Activated CD4-positive, alpha-beta T cell treated with anti-CD3 and anti-CD28 coated beads, Interleukin-2, amount 10 ng/mL, durations not matched to agents 7 days and 5 days (primary cell): ENCODE data around the gene SMG5. TPM values are rescaled to one million over a fixed set of nuclear protein-coding genes. Genes with fewer than 3 reads are reported as not detected.

ENCODE experiments used
- CTCF ChIA-PET: fragments of 350-600 bp; sonication (Branson Sonifier 250); formaldehyde crosslinking; loops from one replicate; lab custom pipeline; 2021; ENCODE audit warnings: antibody characterized with exemption; lab: Charles Lee
- POLR2A ChIA-PET: fragments of 350-600 bp; sonication (Branson Sonifier 250); formaldehyde crosslinking; loops from one replicate; lab custom pipeline; 2021; ENCODE audit warnings: antibody characterized with exemption; lab: Charles Lee
- DNase-seq: peaks from one replicate; pipeline ENCODE4 v3.0.0-alpha.2; 2020
- H3K27ac Mint-ChIP-seq: one replicate; pipeline ENCODE4 v1.8.0; 2021; ENCODE audit warnings: mild to moderate bottlenecking, moderate library complexity, mixed read lengths
- H3K27me3 Mint-ChIP-seq: one replicate; pipeline ENCODE4 v1.8.0; 2021; ENCODE audit warnings: mixed read lengths
- H3K36me3 Mint-ChIP-seq: one replicate; pipeline ENCODE4 v1.8.0; 2021; ENCODE audit warnings: low read depth, mixed read lengths
- H3K4me1 Mint-ChIP-seq: one replicate; pipeline ENCODE4 v1.8.0; 2021; ENCODE audit warnings: mixed read lengths
- H3K4me3 Mint-ChIP-seq: one replicate; pipeline ENCODE4 v1.8.0; 2021; ENCODE audit warnings: mild to moderate bottlenecking, moderate library complexity, mixed read lengths
- H3K9me3 Mint-ChIP-seq: one replicate; pipeline ENCODE4 v1.8.0; 2021; ENCODE audit warnings: mixed read lengths
- total RNA-seq, 2 experiments: library from RNA; stranded (reverse); gene quantifications; one replicate each; pipeline ENCODE4 v1.2.3, GENCODE V29; 2021

Gene SMG5
- total RNA-seq, 2 experiments from 2014 or later = 68.0 to 68.1 TPM

DNA sequence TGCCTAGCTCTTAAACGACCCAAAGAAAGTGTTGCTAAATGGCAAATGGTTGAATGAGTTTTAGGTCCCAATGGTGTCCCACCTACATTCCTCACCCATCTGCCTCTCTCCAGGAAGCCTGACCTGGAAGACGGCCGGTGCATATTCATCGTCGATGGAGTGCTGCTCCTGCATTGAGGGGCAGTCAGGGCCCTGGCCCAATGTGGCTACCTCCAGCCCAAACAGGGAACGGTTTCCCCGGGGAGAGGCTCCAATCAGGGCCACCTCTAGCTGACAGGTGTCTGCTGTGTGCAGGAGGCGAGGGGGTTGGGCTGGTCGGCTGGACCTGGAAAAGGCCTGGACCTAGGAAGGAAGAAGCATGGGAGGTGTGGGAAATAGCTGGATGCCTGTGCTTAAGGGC, 11.3 kb upstream of the SMG5 start:
- peaks cover 9% of the 10 kb centered on the region for H3K36me3 Mint-ChIP-seq
- H3K27ac Mint-ChIP-seq = no peak overlapping the region
- peak overlapping the region; percentile 13 for H3K4me3 Mint-ChIP-seq
- H3K27me3 Mint-ChIP-seq = no peaks in the 10 kb centered on the region
- no peak for DNase-seq
- H3K4me1 Mint-ChIP-seq = peaks cover 20% of the 10 kb centered on the region
- CTCF ChIA-PET = interaction anchor here (1.0 to 1.3 kb wide), 2 partner anchors 11 to 13 kb away, joined by 3 to 7 read pairs; partner anchors contain the start of genes SMG5 and TMEM79
- no peaks in the 10 kb centered on the region for H3K9me3 Mint-ChIP-seq
- POLR2A ChIA-PET = no interaction called here

DNA sequence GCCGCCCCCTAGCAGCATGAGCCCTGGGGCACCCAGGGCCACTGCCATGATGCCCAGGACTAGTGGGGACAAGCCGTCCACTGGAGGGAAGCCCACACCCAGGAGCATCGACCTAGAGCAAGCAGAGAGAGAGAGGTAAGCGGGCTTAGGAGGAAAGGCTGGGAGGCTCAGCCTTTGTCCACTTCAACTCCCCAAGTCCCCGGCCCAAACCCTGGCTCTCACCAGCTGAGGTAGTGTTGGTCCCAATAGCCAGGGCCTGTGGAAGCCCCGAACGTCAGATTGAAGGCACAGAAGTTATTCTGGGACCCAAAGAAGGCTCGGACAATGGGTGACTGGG, 10.4 kb upstream of the SMG5 start:
- POLR2A ChIA-PET = no interaction called here
- DNase-seq = no peak
- Mint-ChIP-seq H3K4me1 (peaks cover 20% of the 10 kb centered on the region), H3K9me3 (no peaks in the 10 kb centered on the region), H3K4me3 (no peak overlapping the region), H3K27me3 (no peaks in the 10 kb centered on the region), H3K27ac (no peak overlapping the region), H3K36me3 (peaks cover 11% of the 10 kb centered on the region)
- CTCF ChIA-PET = interaction anchor here (1.3 kb wide), 1 partner anchor 10 kb away, joined by 7 read pairs; the partner anchor contains the start of genes SMG5 and TMEM79

DNA sequence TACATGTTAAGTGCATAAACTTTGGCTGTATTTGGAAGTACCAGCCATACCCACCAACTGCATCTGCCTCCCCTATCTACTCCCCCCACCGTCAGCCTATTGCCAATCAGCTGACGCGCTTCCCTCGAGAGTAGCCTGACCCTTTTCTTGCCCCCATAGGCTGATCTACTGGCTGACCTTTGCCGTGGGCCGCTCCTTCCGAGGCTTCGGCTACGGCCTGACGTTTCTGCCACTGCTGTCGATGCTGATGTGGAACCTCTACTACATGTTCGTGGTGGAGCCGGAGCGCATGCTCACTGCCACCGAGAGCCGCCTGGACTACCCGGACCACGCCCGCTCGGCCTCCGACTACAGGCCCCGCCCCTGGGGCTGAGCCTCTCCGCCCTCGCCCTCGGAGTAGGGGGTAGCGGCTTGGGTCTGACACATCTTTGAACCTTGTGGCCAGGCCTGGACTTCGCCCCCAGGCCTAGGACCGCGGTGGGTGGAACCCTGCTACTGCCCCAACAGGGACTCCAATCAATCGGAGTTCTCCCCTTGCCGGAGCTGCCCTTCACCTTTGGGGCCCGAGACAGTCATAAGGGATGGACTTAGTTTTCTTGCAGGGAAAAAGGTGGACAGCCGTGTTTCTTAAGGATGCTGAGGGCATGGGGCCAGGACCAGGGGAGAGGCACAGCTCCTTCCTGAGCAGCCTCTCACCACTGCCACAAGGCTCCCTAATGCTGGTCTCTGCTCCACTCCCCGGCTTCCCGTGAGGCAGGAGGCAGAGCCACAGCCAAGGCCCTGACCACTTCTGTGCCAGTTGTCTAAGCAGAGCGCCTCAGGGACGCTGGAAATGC, 8.8 kb upstream of the SMG5 start:
- Mint-ChIP-seq H3K27ac (peak overlapping the region; percentile 25), H3K4me1 (peaks cover 20% of the 10 kb centered on the region)
- DNase-seq = peak; percentile 18

DNA sequence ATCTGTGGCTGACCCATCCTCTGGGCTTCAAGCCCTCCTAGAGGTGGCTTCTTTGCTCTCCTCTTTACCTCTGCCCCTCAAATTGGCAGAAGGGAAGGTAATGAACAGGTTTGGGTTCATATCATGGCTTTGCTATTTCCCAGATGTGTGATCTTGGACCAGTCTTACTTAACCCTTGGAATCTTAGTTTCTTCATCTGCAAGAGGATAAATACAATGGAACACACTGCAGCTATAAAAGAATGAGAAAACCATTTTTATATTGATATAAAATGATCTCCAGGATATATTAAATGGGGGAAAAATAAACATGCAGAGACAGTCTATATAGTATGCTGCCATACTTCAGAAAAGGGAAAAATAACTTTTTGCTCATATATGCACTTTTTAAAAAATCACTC, 7.2 kb upstream of the SMG5 start:
- H3K36me3 Mint-ChIP-seq = peaks cover 16% of the 10 kb centered on the region

More for the DNA sequence above, 8.8 kb upstream of the SMG5 start:
- POLR2A ChIA-PET = no interaction called here
- CTCF ChIA-PET = interaction anchor here (1.6 kb wide), 1 partner anchor 8 kb away, joined by 6 read pairs; the partner anchor contains the start of gene SMG5
- Mint-ChIP-seq H3K36me3 (peaks cover 11% of the 10 kb centered on the region), H3K4me3 (no peak overlapping the region), H3K27me3 (no peaks in the 10 kb centered on the region), H3K9me3 (no peaks in the 10 kb centered on the region)

DNA sequence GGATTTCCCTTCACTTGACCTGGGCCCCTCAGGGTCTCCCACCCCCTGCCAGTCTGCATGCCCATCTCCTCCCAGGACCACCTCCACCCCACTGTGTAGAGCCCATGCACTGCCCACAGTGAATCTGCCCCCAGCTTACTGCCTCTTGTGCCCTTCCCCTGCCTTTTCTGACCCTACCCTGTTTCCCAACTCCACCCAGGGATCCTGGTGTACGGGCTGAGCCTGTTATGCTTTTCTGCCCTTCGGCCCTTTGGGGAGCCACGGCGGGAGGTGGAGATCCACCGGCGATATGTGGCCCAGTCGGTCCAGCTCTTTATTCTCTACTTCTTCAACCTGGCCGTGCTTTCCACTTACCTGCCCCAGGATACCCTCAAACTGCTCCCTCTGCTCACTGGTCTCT, 3.4 kb upstream of the SMG5 start:
- Mint-ChIP-seq H3K4me3 (no peak overlapping the region), H3K27me3 (no peaks in the 10 kb centered on the region), H3K4me1 (peaks cover 27% of the 10 kb centered on the region), H3K27ac (no peak overlapping the region), H3K9me3 (no peaks in the 10 kb centered on the region), H3K36me3 (peaks cover 16% of the 10 kb centered on the region)
- ChIA-PET POLR2A (no interaction called here), CTCF (interaction anchor here (0.5 to 1.9 kb wide), 2 partner anchors 33 to 328 kb away, joined by 3 to 6 read pairs; no protein-coding TSS in a partner anchor)
- no peak for DNase-seq

More for the DNA sequence above, 7.2 kb upstream of the SMG5 start:
- H3K9me3 Mint-ChIP-seq = no peaks in the 10 kb centered on the region
- ChIA-PET POLR2A (no interaction called here), CTCF (no interaction called here)
- no peak overlapping the region for H3K27ac Mint-ChIP-seq
- DNase-seq = no peak
- peaks cover 11% of the 10 kb centered on the region for H3K4me1 Mint-ChIP-seq
- H3K27me3 Mint-ChIP-seq = no peaks in the 10 kb centered on the region
- no peak overlapping the region for H3K4me3 Mint-ChIP-seq

DNA sequence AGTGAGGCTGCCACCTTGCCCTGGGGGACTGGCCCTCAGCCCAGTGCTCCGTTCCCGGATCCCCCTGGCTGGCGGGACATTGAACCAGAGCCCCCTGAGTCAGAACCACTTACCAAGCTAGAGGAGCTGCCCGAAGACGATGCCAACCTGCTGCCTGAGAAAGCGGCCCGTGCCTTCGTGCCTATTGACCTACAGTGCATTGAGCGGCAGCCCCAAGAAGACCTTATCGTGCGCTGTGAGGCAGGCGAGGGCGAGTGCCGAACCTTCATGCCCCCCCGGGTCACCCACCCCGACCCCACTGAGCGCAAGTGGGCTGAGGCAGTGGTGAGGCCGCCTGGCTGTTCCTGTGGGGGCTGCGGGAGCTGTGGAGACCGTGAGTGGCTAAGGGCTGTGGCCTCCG, 2.8 kb upstream of the SMG5 start:
- peaks cover 16% of the 10 kb centered on the region for H3K36me3 Mint-ChIP-seq

DNA sequence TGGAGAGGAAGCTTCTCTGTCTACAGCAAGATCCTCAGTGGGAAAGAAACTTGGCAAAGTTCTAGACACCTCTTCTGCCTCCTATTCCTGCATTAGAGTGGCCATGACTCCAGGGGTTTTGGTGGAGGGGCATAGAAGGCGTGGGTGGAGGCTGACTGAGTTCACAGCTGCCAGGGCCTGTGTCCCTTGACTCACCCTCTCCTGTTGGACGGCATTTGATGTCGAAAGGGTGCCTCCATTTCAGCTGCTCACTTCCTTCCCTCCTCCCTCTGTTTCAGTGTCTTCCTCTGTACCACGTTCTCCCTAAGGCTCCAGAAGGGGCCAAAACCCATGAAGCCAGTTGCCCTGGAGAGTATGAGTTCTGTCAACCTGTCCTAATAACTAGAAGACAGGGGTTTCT, 2.1 kb upstream of the SMG5 start:
- Mint-ChIP-seq H3K27ac (no peak overlapping the region), H3K4me3 (peak overlapping the region; percentile 25), H3K4me1 (peaks cover 38% of the 10 kb centered on the region), H3K27me3 (no peaks in the 10 kb centered on the region), H3K36me3 (peaks cover 16% of the 10 kb centered on the region), H3K9me3 (no peaks in the 10 kb centered on the region)
- ChIA-PET CTCF (interaction anchor here (0.8 to 5.3 kb wide), 4 partner anchors 13 to 158 kb away, joined by 3 to 21 read pairs (median 8); partner anchors contain the start of gene VHLL), POLR2A (no interaction called here)
- no peak for DNase-seq

More for the DNA sequence above, 2.8 kb upstream of the SMG5 start:
- Mint-ChIP-seq H3K4me1 (peaks cover 33% of the 10 kb centered on the region), H3K27ac (no peak overlapping the region), H3K27me3 (no peaks in the 10 kb centered on the region), H3K9me3 (no peaks in the 10 kb centered on the region), H3K4me3 (no peak overlapping the region)
- ChIA-PET POLR2A (no interaction called here), CTCF (interaction anchor here (0.8 to 3.2 kb wide), 2 partner anchors 14 to 20 kb away, joined by 3 to 11 read pairs; partner anchors contain the start of gene VHLL)
- DNase-seq = no peak

DNA sequence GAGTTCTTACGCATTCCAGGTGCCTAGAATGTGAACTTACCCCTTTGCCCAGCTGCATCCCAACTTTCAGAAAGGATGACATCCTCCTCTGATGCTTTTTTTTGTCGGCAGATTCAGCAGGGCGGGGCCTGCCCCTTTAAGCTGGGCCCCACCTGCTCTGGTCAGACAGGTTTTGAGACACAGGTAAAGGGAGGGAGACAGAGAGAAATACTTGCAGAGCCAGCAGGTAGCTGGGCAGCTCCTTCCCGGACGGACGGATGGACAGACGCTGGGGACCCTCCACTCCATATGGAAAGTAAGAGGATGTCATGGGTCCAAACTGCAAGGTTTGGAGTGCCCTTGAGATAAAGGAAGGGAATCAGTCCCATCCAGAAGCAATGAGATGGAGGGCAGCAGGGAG, 1.5 kb upstream of the SMG5 start, which contains the start of gene TMEM79:
Gene TMEM79 (plus strand): TSS at position 214 of the 400 bp plus-strand sequence. CDS start 902 bp downstream, outside the sequence.
- ChIA-PET POLR2A (interaction anchor here (0.6 kb wide), 1 partner anchor 308 kb away, joined by 4 read pairs; no protein-coding TSS in a partner anchor), CTCF (interaction anchor here (0.6 to 5.3 kb wide), 8 partner anchors 8 to 167 kb away, joined by 3 to 21 read pairs (median 5); partner anchors contain the start of gene VHLL)

DNA sequence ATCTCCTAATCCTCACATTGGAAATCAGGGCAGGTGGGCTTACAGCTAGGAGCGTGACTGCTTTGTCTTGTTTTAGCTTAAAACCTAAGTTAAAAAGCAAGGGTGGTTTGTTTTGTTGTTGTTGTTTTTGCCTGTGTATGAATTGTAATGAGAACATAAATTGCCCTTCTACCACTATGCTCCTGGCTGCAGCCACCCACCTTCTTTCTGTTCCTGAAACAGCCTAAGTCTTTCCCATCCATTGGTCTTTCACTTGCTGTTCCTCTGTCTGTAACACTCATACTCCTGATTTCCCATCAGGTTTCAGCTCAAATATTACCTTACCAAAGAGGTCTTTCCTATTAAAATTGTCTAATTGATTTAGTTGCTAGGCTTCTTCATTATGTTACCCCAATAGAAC, 896 bp upstream of the SMG5 start:
- DNase-seq = no peak
- no peaks in the 10 kb centered on the region for H3K9me3 Mint-ChIP-seq
- H3K27ac Mint-ChIP-seq = peak overlapping the region; percentile 94

More for the DNA sequence above, 1.5 kb upstream of the SMG5 start, which contains the start of gene TMEM79:
- Mint-ChIP-seq H3K36me3 (peaks cover 15% of the 10 kb centered on the region), H3K9me3 (no peaks in the 10 kb centered on the region), H3K27ac (peak within 1 kb of the TSS; percentile 94), H3K4me3 (peak within 1 kb of the TSS; percentile 97), H3K4me1 (peaks cover 38% of the 10 kb centered on the region), H3K27me3 (no peaks in the 10 kb centered on the region)
- DNase-seq = no peak

DNA sequence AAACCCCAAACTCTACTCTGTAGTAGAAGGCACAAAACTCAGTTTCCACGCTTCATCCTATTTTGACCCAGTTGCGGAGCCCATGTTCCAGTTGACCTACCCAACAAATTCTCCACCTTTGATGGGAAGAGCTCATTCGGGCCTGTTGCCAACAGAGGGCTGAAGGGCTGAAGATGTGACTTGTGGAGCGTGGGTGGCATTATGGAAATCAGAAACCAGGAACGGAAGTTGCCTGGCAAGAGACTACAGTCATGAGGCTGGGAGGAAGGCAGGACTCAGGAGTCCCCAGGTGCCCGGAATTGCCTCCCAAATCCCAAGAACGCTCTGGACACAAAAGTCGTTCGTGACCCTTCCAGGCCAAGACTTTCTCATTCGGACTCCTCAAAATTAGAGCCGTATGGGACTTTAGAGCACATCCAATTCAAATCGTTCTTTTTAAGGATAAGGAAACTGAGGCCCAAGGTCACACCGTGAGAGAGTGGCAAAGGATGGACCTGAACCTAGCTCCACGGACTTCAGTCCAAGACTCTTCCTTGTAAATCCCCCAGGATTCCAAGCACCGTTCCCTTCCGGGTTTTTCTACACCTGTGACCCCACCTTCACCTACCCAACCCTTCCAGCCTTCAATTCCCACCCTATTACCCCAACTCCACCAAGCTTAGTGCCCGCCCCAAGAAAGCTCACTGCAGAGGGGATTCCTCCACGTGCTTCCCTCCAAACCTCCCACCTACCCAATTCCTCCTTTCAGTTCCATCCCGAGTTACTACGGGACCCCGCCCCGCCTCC, 739 bp downstream of the SMG5 start:
- peak overlapping the region; percentile 94 for H3K27ac Mint-ChIP-seq
- ChIA-PET POLR2A (interaction anchor here (0.6 to 0.7 kb wide), 4 partner anchors 175 to 719 kb away, joined by 3 to 7 read pairs (median 3); partner anchors contain the start of gene ASH1L), CTCF (interaction anchor here (0.6 to 5.3 kb wide), 10 partner anchors 10 to 1717 kb away, joined by 3 to 21 read pairs (median 4); partner anchors contain the start of gene GLMP)
- H3K4me1 Mint-ChIP-seq = peaks cover 38% of the 10 kb centered on the region
- no peaks in the 10 kb centered on the region for H3K9me3 Mint-ChIP-seq
- H3K27me3 Mint-ChIP-seq = no peaks in the 10 kb centered on the region
- H3K36me3 Mint-ChIP-seq = peaks cover 28% of the 10 kb centered on the region
- DNase-seq = peak; percentile 16
- H3K4me3 Mint-ChIP-seq = peak overlapping the region; percentile 97

More for the DNA sequence above, 896 bp upstream of the SMG5 start:
- ChIA-PET CTCF (interaction anchor here (0.8 to 5.3 kb wide), 10 partner anchors 8 to 154 kb away, joined by 3 to 21 read pairs (median 4); partner anchors contain the start of gene VHLL), POLR2A (interaction anchor here (0.6 kb wide), 1 partner anchor 307 kb away, joined by 4 read pairs; no protein-coding TSS in a partner anchor)
- Mint-ChIP-seq H3K27me3 (no peaks in the 10 kb centered on the region), H3K36me3 (peaks cover 13% of the 10 kb centered on the region), H3K4me3 (peak overlapping the region; percentile 97), H3K4me1 (peaks cover 38% of the 10 kb centered on the region)

DNA sequence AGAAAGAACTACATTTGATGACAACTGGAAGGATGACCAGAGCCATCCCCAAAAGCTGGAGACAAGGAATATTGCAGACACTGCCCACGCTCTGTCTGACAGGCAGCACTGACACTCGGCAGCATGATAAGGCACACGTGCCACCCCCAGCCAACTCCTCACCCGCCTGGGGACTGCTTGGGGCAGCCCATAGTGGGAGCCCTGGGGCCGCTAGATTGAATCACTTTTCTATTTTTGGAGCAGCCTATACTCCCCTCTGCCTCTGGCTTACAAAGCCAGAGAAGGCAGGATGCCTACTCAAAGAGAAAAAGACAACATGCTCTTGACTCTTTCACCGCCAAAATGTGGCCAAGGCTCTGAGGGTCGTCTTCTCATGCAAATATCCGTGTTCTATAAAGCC, 1.3 kb downstream of the SMG5 start:
- peaks cover 32% of the 10 kb centered on the region for H3K36me3 Mint-ChIP-seq
- no peaks in the 10 kb centered on the region for H3K27me3 Mint-ChIP-seq
- peaks cover 38% of the 10 kb centered on the region for H3K4me1 Mint-ChIP-seq
- peak overlapping the region; percentile 97 for H3K4me3 Mint-ChIP-seq
- DNase-seq = peak; percentile 49
- CTCF ChIA-PET = interaction anchor here (1.0 to 5.3 kb wide), 6 partner anchors 10 to 56 kb away, joined by 3 to 21 read pairs (median 4); partner anchors contain the start of gene GLMP
- POLR2A ChIA-PET = interaction anchor here (0.6 to 0.7 kb wide), 3 partner anchors 176 to 719 kb away, joined by 3 read pairs; partner anchors contain the start of gene ASH1L
- no peaks in the 10 kb centered on the region for H3K9me3 Mint-ChIP-seq
- H3K27ac Mint-ChIP-seq = peak overlapping the region; percentile 94

DNA sequence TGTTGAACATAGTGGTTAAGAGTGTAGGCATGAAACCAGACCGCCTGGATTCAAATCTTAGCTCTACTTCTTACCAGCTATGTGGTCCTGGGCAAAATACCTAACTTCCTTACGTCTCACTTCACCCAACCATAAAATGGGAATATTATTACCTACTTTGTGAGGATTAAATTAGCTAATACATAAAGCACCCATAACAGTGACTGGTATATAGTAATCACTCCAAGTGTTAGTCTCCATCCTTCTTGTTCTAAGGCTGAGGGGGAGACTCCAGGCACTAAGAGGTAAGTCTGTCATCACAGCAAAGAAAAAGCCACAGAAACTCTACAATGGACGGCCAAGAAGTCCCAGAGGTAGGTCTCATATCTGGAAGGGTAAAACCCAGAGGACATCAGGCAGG, 2.8 kb downstream of the SMG5 start:
- DNase-seq = no peak
- Mint-ChIP-seq H3K4me3 (no peak overlapping the region), H3K4me1 (peaks cover 38% of the 10 kb centered on the region), H3K27me3 (no peaks in the 10 kb centered on the region), H3K9me3 (no peaks in the 10 kb centered on the region), H3K27ac (no peak overlapping the region), H3K36me3 (peaks cover 39% of the 10 kb centered on the region)
- CTCF ChIA-PET = interaction anchor here (0.6 to 5.3 kb wide), 10 partner anchors 8 to 214 kb away, joined by 3 to 21 read pairs (median 3); no protein-coding TSS in a partner anchor
- POLR2A ChIA-PET = no interaction called here
